ENCODE results near the gene SCAMP1.

The SCAMP1 gene

DNA sequence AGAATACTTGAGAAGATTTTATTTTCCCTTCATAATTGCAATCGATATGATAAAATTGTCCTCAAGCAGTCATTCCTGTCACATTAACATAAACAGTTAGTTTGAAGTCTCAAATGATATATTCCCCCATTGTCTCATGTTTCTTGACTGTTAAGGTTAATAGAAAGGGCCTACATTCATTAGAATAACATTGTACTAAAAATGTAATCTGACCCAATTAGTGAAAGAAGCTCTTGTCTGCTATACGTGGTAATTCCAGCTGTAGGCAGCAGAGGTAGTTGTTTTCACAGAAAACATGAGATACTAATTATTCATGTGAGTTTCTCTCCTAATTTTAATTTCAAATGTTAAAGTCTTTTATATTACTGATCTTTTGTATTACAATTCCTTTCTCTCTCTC, 40.0 kb upstream of the SCAMP1 start:
- H3K27ac ChIP-seq (ENCODE audit: low read depth, low read length), result no peak overlapping the region
- H3K4me2 ChIP-seq (ENCODE audit: low read depth, low read length, poor library complexity, severe bottlenecking), result no peak overlapping the region
- H3K36me3 ChIP-seq (ENCODE audit: low read length), result no peaks in the 10 kb centered on the region
- no peaks in the 10 kb centered on the region for H3K27me3 ChIP-seq (ENCODE audit: low read length)
- H4K20me1 ChIP-seq (ENCODE audit: low read depth, low read length), result no peaks in the 10 kb centered on the region
- no peak overlapping the region for H3K4me3 ChIP-seq (ENCODE audit: insufficient read depth, low read length, poor library complexity, severe bottlenecking)
- H2AFZ ChIP-seq (ENCODE audit: low read depth, low read length, severe bottlenecking), result no peak overlapping the region
- no peaks in the 10 kb centered on the region for H3K9me2 ChIP-seq (replicated peaks; ENCODE audit: insufficient read depth, low read length)
- H3K9ac ChIP-seq (ENCODE audit: low read length), result no peak overlapping the region
- no peak for TF ChIP-seq EZH2phosphoT487 (conservative IDR thresholded peaks at IDR 0.05; ENCODE audit: low read length)
- TF ChIP-seq, protein P1, sequence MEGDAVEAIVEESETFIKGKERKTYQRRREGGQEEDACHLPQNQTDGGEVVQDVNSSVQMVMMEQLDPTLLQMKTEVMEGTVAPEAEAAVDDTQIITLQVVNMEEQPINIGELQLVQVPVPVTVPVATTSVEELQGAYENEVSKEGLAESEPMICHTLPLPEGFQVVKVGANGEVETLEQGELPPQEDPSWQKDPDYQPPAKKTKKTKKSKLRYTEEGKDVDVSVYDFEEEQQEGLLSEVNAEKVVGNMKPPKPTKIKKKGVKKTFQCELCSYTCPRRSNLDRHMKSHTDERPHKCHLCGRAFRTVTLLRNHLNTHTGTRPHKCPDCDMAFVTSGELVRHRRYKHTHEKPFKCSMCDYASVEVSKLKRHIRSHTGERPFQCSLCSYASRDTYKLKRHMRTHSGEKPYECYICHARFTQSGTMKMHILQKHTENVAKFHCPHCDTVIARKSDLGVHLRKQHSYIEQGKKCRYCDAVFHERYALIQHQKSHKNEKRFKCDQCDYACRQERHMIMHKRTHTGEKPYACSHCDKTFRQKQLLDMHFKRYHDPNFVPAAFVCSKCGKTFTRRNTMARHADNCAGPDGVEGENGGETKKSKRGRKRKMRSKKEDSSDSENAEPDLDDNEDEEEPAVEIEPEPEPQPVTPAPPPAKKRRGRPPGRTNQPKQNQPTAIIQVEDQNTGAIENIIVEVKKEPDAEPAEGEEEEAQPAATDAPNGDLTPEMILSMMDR (IDR thresholded peaks at IDR 0.05; ENCODE audit: insufficient read depth, low read length, poor library complexity, severe bottlenecking), result peak; percentile 49
- H3F3A ChIP-seq (ENCODE audit: insufficient read depth), result no peaks in the 10 kb centered on the region
- H3K9me3 ChIP-seq (ENCODE audit: insufficient read depth, low read length), result no peaks in the 10 kb centered on the region
- no peaks in the 10 kb centered on the region for H3K79me2 ChIP-seq (ENCODE audit: insufficient read depth, low read length)

DNA sequence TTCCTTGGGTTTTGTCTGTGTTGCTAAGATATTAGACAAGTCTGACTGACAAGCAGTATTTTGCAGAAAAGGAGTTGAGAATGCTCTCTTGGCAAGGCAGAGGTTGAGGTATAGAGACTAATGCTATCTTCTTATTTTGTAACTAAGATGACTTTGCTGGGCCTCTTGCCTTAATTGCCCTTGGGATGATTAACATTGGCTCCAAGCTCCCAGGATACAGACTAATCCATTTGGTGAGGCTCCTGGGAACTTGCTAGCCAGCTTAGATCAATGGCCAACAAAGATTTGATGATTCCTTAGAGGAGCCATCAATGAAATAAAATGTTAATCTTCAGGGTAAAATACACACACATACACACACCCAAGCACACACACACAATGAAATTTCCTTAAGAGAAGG, 37.2 kb upstream of the SCAMP1 start:
- H3K4me3 ChIP-seq (ENCODE audit: insufficient read depth, low read length, poor library complexity, severe bottlenecking), result no peak overlapping the region
- H3K9me2 ChIP-seq (replicated peaks; ENCODE audit: insufficient read depth, low read length), result no peaks in the 10 kb centered on the region
- no peaks in the 10 kb centered on the region for H3F3A ChIP-seq (ENCODE audit: insufficient read depth)
- no peaks in the 10 kb centered on the region for H3K9me3 ChIP-seq (ENCODE audit: insufficient read depth, low read length)
- no peak overlapping the region for H3K4me2 ChIP-seq (ENCODE audit: low read depth, low read length, poor library complexity, severe bottlenecking)
- no peak overlapping the region for H3K27ac ChIP-seq (ENCODE audit: low read depth, low read length)
- TF ChIP-seq, protein P1 (IDR thresholded peaks at IDR 0.05; ENCODE audit: insufficient read depth, low read length, poor library complexity, severe bottlenecking), result no peak
- TF ChIP-seq EZH2phosphoT487 (conservative IDR thresholded peaks at IDR 0.05; ENCODE audit: low read length), result no peak
- H4K20me1 ChIP-seq (ENCODE audit: low read depth, low read length), result no peaks in the 10 kb centered on the region
- H2AFZ ChIP-seq (ENCODE audit: low read depth, low read length, severe bottlenecking), result no peak overlapping the region
- H3K9ac ChIP-seq (ENCODE audit: low read length), result no peak overlapping the region
- H3K79me2 ChIP-seq (ENCODE audit: insufficient read depth, low read length), result no peaks in the 10 kb centered on the region
- H3K36me3 ChIP-seq (ENCODE audit: low read length), result no peaks in the 10 kb centered on the region
- no peaks in the 10 kb centered on the region for H3K27me3 ChIP-seq (ENCODE audit: low read length)

DNA sequence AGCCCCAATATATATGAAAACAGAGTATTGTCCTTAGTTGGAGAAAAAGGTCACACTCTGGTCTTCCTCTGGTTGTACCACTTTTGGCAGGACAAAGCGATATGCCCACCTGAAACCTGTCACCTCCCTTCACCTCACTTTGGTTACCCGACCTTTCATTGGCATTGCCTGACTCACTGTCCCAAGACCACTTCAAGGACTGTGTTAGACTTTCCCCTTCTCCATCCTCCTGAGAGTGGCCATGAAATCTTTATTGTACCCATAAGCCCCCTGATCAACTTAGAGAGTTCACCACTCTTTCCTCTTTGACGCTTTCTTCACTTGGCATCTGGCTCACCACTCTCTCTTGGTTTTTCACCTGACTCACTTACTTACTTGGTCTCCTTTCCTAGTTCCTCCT, 33.5 kb upstream of the SCAMP1 start:
- H3K9me2 ChIP-seq (replicated peaks; ENCODE audit: insufficient read depth, low read length), result no peaks in the 10 kb centered on the region
- no peaks in the 10 kb centered on the region for H3K36me3 ChIP-seq (ENCODE audit: low read length)
- TF ChIP-seq EZH2phosphoT487 (conservative IDR thresholded peaks at IDR 0.05; ENCODE audit: low read length), result no peak
- TF ChIP-seq, protein P1 (IDR thresholded peaks at IDR 0.05; ENCODE audit: insufficient read depth, low read length, poor library complexity, severe bottlenecking), result no peak
- no peak overlapping the region for H3K27ac ChIP-seq (ENCODE audit: low read depth, low read length)
- H4K20me1 ChIP-seq (ENCODE audit: low read depth, low read length), result no peaks in the 10 kb centered on the region
- H3K27me3 ChIP-seq (ENCODE audit: low read length), result no peaks in the 10 kb centered on the region
- H3K4me3 ChIP-seq (ENCODE audit: insufficient read depth, low read length, poor library complexity, severe bottlenecking), result no peak overlapping the region
- H3K9me3 ChIP-seq (ENCODE audit: insufficient read depth, low read length), result no peaks in the 10 kb centered on the region
- H3K4me2 ChIP-seq (ENCODE audit: low read depth, low read length, poor library complexity, severe bottlenecking), result no peak overlapping the region
- no peaks in the 10 kb centered on the region for H3K79me2 ChIP-seq (ENCODE audit: insufficient read depth, low read length)
- no peak overlapping the region for H3K9ac ChIP-seq (ENCODE audit: low read length)
- H2AFZ ChIP-seq (ENCODE audit: low read depth, low read length, severe bottlenecking), result no peak overlapping the region
- H3F3A ChIP-seq (ENCODE audit: insufficient read depth), result no peaks in the 10 kb centered on the region
